H1 (cell line): ENCODE data around the gene VAV2. TPM values are rescaled to one million over a fixed set of nuclear protein-coding genes. Genes with fewer than 3 reads are reported as not detected.

Source experiments
- CBX8 ChIP-seq: fragments of 300-800, 300-1000 bp; sonication (generic); IDR thresholded peaks from 2 replicates; pipeline ENCODE4 v1.7.1; 2016; ENCODE audit warnings: low read depth, low read length, borderline replicate concordance
- CHD7 ChIP-seq: fragments of 300-600 bp; sonication (generic); IDR thresholded peaks from 2 replicates; pipeline ENCODE4 v1.7.1; 2012; ENCODE audit warnings: low read length, moderate library complexity, mild to moderate bottlenecking, inconsistent platforms; ENCODE audit not compliant: insufficient replicate concordance
- CREB1 ChIP-seq: IDR thresholded peaks from 2 replicates; pipeline ENCODE4 v1.6.1; 2012; ENCODE audit warnings: inconsistent platforms
- JUN ChIP-seq: IDR thresholded peaks from 2 replicates; pipeline ENCODE4 v1.6.1; 2011; ENCODE audit warnings: low read depth, mild to moderate bottlenecking, improper control_type of control experiment, low read length
- JUND ChIP-seq: IDR thresholded peaks from 2 replicates; pipeline ENCODE4 v1.6.1; 2011; ENCODE audit warnings: mild to moderate bottlenecking, improper control_type of control experiment, low read length
- KDM5A ChIP-seq: fragments of 200-600 bp; IDR thresholded peaks from 2 replicates; pipeline ENCODE4 v1.7.1; 2012; ENCODE audit warnings: mild to moderate bottlenecking, low read length, inconsistent platforms, mixed read lengths
- MAFK ChIP-seq: IDR thresholded peaks from 2 replicates; pipeline ENCODE4 v1.6.1; 2012; ENCODE audit warnings: low read depth, mild to moderate bottlenecking, improper control_type of control experiment, low read length
- POLR2A ChIP-seq, 2 experiments: IDR thresholded peaks; 1 replicate in 1 of 2; 2 replicates in 1 of 2; pipeline ENCODE4 v1.6.1; 2011; ENCODE audit warnings: low read depth in 2 of 2, low read length in 2 of 2, mild to moderate bottlenecking in 2 of 2; ENCODE audit errors: control extremely low read depth in 1 of 2
- RXRA ChIP-seq: IDR thresholded peaks from 2 replicates; pipeline ENCODE4 v1.6.1; 2011; ENCODE audit warnings: low read depth, mild to moderate bottlenecking, low read length, moderate library complexity; ENCODE audit not compliant: insufficient read depth
- SP2 ChIP-seq: IDR thresholded peaks from 2 replicates; pipeline ENCODE4 v1.6.1; 2012; ENCODE audit warnings: mild to moderate bottlenecking, low read length, inconsistent platforms
- TAF1 ChIP-seq: IDR thresholded peaks from 2 replicates; pipeline ENCODE4 v1.6.1; 2011; ENCODE audit warnings: mild to moderate bottlenecking, low read depth, low read length
- TBP ChIP-seq: IDR thresholded peaks from 2 replicates; pipeline ENCODE4 v1.6.1; 2011; ENCODE audit warnings: low read depth, low read length, improper control_type of control experiment
- polyA plus RNA-seq, 7 experiments: library from polyadenylated mRNA; depleted of rRNA in 3 of 7; stranded (reverse) in 5 of 7; unstranded in 2 of 7; fragments of >200 nt in 5 of 7; fragments of 200-250 nt in 2 of 7; gene quantifications; 1 replicate in 5 of 7; 2 replicates in 1 of 7; 4 replicates in 1 of 7; pipeline versions ENCODE4 v1.2.1 to v1.2.3, GENCODE V29; 2011 to 2013; ENCODE audit warnings: missing spikeins in 2 of 7, mixed read lengths in 2 of 7
- total RNA-seq: library from RNA; stranded (reverse); fragmentation: NEBNext Ultra II Directional; extraction: Animal tissue kit (Norgen Biotek cat#: 25700); gene quantifications from 2 replicates; pipeline ENCODE4 v1.2.1, GENCODE V29; 2021

Gene VAV2
- total and polyA plus RNA-seq, 2 of the 8 experiments (the other 6 are each of a cell fraction or from before 2014, with no cell fraction given), result 13.6 to 37.6 TPM

GRCh38 chr9:133805876-133806622 is 186.1 kb downstream of the VAV2 start (continued):
- TF ChIP-seq CHD7 (no peak), JUND (no peak), TAF1 (no peak), SP2 (no peak), KDM5A (no peak), JUN (no peak), RXRA (no peak), CREB1 (no peak), MAFK (no peak), POLR2A (IDR thresholded peaks at IDR 0.05; ENCODE audit: control extremely low read depth in 1 of 2, low read depth in 2 of 2, low read length in 2 of 2) (no peak), TBP (no peak), CBX8 (no peak)
